GM23338 (cell line): ENCODE data around the gene PTPRO. TPM values are rescaled to one million over a fixed set of nuclear protein-coding genes. Genes with fewer than 3 reads are reported as not detected.

Experiments
- ATAC-seq: fragments of 200-7000 bp; cut with Tn5 transposase; 3 replicates; pipeline ENCODE4 v1.9.1; 2020
- DNase-seq: peaks from one replicate; pipeline ENCODE4 v3.0.0-alpha.2; 2015; ENCODE audit warnings: low spot score
- H2AFZ ChIP-seq: fragments of 200-600 bp; sonication (generic); 2 replicates; pipeline ENCODE4 v1.8.0; 2016; ENCODE audit warnings: antibody characterized with exemption, mild to moderate bottlenecking, moderate library complexity
- H3F3A ChIP-seq: fragments of 200-600 bp; sonication (generic); replicated peaks from 2 replicates; pipeline ENCODE4 v1.8.0; 2017; ENCODE audit warnings: antibody characterized with exemption, mixed run types, low read depth
- H3K27ac ChIP-seq: fragments of 200-600 bp; sonication (generic); 2 replicates; pipeline ENCODE4 v1.6.1; 2016; ENCODE audit warnings: low read depth
- H3K27me3 ChIP-seq: fragments of 200-600 bp; sonication (generic); 2 replicates; pipeline ENCODE4 v1.8.0; 2016; ENCODE audit warnings: mild to moderate bottlenecking, mixed run types, moderate library complexity; ENCODE audit not compliant: insufficient read depth
- H3K36me3 ChIP-seq: fragments of 200-600 bp; sonication (generic); 2 replicates; pipeline ENCODE4 v1.8.0; 2016; ENCODE audit warnings: mild to moderate bottlenecking; ENCODE audit not compliant: insufficient read depth
- H3K4me1 ChIP-seq: fragments of 200-600 bp; sonication (generic); 2 replicates; pipeline ENCODE4 v1.8.0; 2016; ENCODE audit warnings: mild to moderate bottlenecking, moderate library complexity; ENCODE audit not compliant: insufficient read depth
- H3K4me2 ChIP-seq: fragments of 200-600 bp; sonication (generic); 2 replicates; pipeline ENCODE4 v1.7.1; 2017; ENCODE audit warnings: mixed run types
- H3K4me3 ChIP-seq: fragments of 200-600 bp; sonication (generic); 2 replicates; pipeline ENCODE4 v1.6.1; 2016; ENCODE audit warnings: mixed run types
- H3K79me2 ChIP-seq: fragments of 200-600 bp; sonication (generic); replicated peaks from 2 replicates; pipeline ENCODE4 v1.8.0; 2017; ENCODE audit warnings: mild to moderate bottlenecking; ENCODE audit not compliant: insufficient read depth
- H3K9me2 ChIP-seq: fragments of 200-600 bp; sonication (generic); 2 replicates; pipeline ENCODE4 v1.8.0; 2017; ENCODE audit not compliant: insufficient read depth
- H4K20me1 ChIP-seq: fragments of 200-600 bp; sonication (generic); replicated peaks from 2 replicates; pipeline ENCODE4 v1.8.0; 2017; ENCODE audit warnings: mild to moderate bottlenecking; ENCODE audit not compliant: insufficient read depth
- H3K27ac Mint-ChIP-seq: 2 replicates; pipeline ENCODE4 v1.8.0; 2020; ENCODE audit warnings: inconsistent platforms, mild to moderate bottlenecking, moderate library complexity, mixed read lengths
- H3K27me3 Mint-ChIP-seq: 3 replicates; pipeline ENCODE4 v1.8.0; 2022; ENCODE audit warnings: low read depth, mild to moderate bottlenecking, moderate library complexity, mixed read lengths, inconsistent platforms; ENCODE audit not compliant: insufficient read depth, poor library complexity
- H3K36me3 Mint-ChIP-seq: 3 replicates; pipeline ENCODE4 v1.8.0; 2021; ENCODE audit warnings: low read depth, mild to moderate bottlenecking, inconsistent platforms, moderate library complexity, mixed read lengths
- H3K4me1 Mint-ChIP-seq: 3 replicates; pipeline ENCODE4 v1.8.0; 2020; ENCODE audit warnings: mild to moderate bottlenecking, inconsistent platforms, mixed read lengths
- H3K4me3 Mint-ChIP-seq: 3 replicates; pipeline ENCODE4 v1.8.0; 2021; ENCODE audit warnings: moderate library complexity, mild to moderate bottlenecking, inconsistent platforms, mixed read lengths
- H3K9me3 Mint-ChIP-seq: 3 replicates; pipeline ENCODE4 v1.8.0; 2020; ENCODE audit warnings: moderate library complexity, mild to moderate bottlenecking, inconsistent platforms, mixed read lengths
- CREB1 ChIP-seq: fragments of 250-450 bp; sonication (Bioruptor Pico); IDR thresholded peaks from 2 replicates; pipeline ENCODE4 v1.5.0; 2020; ENCODE audit warnings: low read depth, mild to moderate bottlenecking, moderate library complexity
- EZH2phosphoT487 ChIP-seq: fragments of 200-600 bp; sonication (generic); IDR thresholded peaks from one replicate; pipeline ENCODE4 v1.8.1; 2018; ENCODE audit warnings: antibody characterized with exemption; ENCODE audit not compliant: unreplicated experiment
- NANOG ChIP-seq: IDR thresholded peaks from 2 replicates; pipeline ENCODE4 v1.6.1; 2016; ENCODE audit warnings: antibody characterized with exemption, borderline replicate concordance
- POLR2AphosphoS5 ChIP-seq: IDR thresholded peaks from 2 replicates; pipeline ENCODE4 v1.6.1; 2016; ENCODE audit warnings: antibody characterized with exemption, low read depth
- STAT1 ChIP-seq: IDR thresholded peaks from one replicate; pipeline ENCODE4 v1.6.1; 2016; ENCODE audit warnings: antibody characterized with exemption; ENCODE audit not compliant: unreplicated experiment
- ZNF114 ChIP-seq: fragments of 250-450 bp; sonication (Bioruptor Pico); IDR thresholded peaks from 2 replicates; pipeline ENCODE4 v1.5.0; 2020; ENCODE audit warnings: mild to moderate bottlenecking, moderate library complexity
- polyA plus RNA-seq: library from polyadenylated mRNA; unstranded; fragments of >200 nt; fragmentation: Nextera tagmentation; extraction: Ambion mirVana; gene quantifications from 2 replicates; pipeline ENCODE4 v1.2.1, GENCODE V29; 2016
- total RNA-seq: library from RNA; depleted of rRNA; stranded (reverse); fragments of >200 nt; shearing (Covaris generic); gene quantifications from 2 replicates; pipeline ENCODE4 v1.2.3, GENCODE V29; 2014
- TF ChIP-seq, protein P1 (sequence below): IDR thresholded peaks from one replicate; pipeline ENCODE4 v1.6.1; 2018; ENCODE audit warnings: antibody characterized with exemption; ENCODE audit not compliant: unreplicated experiment
- TF ChIP-seq, protein P2 (sequence below), 2 experiments: fragments of 200-600 bp in 1 of 2; sonication (generic) in 1 of 2; conservative IDR thresholded peaks; 2 replicates each; pipeline versions ENCODE4 v1.5.1 to v1.6.1; 2016 to 2017; ENCODE audit warnings: antibody characterized with exemption in 2 of 2, low read depth in 2 of 2, mild to moderate bottlenecking in 2 of 2, moderate library complexity in 1 of 2
- TF ChIP-seq, protein P3 (sequence below): fragments of 250-450 bp; sonication (Bioruptor Pico); IDR thresholded peaks from 2 replicates; pipeline ENCODE4 v1.5.0; 2020; ENCODE audit warnings: mild to moderate bottlenecking, moderate library complexity
- TF ChIP-seq, protein P4 (sequence below): IDR thresholded peaks from 2 replicates; pipeline ENCODE4 v1.6.1; 2016; ENCODE audit warnings: antibody characterized with exemption

PTPRO gene
- total and polyA plus RNA-seq, 2 experiments from 2014 or later: 1.4 to 1.5 TPM

DNA sequence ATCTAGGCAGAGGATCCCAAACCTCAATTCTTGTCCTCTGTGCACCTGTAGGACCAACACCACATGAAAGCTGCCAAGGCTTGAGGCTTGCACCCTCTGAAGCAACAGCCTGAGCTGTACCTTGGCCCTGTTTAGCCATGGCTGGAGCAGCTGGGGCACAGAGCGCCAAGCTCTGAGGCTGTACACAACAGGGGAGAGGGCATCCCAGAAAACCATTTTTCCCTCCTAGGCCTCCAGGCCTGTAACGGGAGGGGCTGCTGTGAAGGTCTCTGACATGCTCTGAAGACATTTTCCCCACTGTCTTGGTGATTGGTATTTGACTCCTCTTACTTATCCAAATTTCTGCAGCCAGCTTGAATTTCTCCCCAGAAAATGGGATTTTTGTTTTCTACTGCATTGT lies 22.4 kb upstream of the PTPRO start:
- Mint-ChIP-seq H3K4me3 (no peak overlapping the region), H3K27ac (no peak overlapping the region), H3K9me3 (peaks cover 46% of the 10 kb centered on the region), H3K4me1 (no peaks in the 10 kb centered on the region), H3K36me3 (peaks cover 15% of the 10 kb centered on the region), H3K27me3 (peaks cover 4% of the 10 kb centered on the region)
- H3K4me1 ChIP-seq: no peaks in the 10 kb centered on the region
- TF ChIP-seq, protein P1, sequence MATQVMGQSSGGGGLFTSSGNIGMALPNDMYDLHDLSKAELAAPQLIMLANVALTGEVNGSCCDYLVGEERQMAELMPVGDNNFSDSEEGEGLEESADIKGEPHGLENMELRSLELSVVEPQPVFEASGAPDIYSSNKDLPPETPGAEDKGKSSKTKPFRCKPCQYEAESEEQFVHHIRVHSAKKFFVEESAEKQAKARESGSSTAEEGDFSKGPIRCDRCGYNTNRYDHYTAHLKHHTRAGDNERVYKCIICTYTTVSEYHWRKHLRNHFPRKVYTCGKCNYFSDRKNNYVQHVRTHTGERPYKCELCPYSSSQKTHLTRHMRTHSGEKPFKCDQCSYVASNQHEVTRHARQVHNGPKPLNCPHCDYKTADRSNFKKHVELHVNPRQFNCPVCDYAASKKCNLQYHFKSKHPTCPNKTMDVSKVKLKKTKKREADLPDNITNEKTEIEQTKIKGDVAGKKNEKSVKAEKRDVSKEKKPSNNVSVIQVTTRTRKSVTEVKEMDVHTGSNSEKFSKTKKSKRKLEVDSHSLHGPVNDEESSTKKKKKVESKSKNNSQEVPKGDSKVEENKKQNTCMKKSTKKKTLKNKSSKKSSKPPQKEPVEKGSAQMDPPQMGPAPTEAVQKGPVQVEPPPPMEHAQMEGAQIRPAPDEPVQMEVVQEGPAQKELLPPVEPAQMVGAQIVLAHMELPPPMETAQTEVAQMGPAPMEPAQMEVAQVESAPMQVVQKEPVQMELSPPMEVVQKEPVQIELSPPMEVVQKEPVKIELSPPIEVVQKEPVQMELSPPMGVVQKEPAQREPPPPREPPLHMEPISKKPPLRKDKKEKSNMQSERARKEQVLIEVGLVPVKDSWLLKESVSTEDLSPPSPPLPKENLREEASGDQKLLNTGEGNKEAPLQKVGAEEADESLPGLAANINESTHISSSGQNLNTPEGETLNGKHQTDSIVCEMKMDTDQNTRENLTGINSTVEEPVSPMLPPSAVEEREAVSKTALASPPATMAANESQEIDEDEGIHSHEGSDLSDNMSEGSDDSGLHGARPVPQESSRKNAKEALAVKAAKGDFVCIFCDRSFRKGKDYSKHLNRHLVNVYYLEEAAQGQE: no peak
- TF ChIP-seq CREB1 (CRISPR knock-in tag) (no peak), EZH2phosphoT487 (no peak), POLR2AphosphoS5 (no peak), ZNF114 (CRISPR knock-in tag) (no peak), STAT1 (no peak), NANOG (no peak)
- TF ChIP-seq, protein P2, sequence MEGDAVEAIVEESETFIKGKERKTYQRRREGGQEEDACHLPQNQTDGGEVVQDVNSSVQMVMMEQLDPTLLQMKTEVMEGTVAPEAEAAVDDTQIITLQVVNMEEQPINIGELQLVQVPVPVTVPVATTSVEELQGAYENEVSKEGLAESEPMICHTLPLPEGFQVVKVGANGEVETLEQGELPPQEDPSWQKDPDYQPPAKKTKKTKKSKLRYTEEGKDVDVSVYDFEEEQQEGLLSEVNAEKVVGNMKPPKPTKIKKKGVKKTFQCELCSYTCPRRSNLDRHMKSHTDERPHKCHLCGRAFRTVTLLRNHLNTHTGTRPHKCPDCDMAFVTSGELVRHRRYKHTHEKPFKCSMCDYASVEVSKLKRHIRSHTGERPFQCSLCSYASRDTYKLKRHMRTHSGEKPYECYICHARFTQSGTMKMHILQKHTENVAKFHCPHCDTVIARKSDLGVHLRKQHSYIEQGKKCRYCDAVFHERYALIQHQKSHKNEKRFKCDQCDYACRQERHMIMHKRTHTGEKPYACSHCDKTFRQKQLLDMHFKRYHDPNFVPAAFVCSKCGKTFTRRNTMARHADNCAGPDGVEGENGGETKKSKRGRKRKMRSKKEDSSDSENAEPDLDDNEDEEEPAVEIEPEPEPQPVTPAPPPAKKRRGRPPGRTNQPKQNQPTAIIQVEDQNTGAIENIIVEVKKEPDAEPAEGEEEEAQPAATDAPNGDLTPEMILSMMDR (conservative IDR thresholded peaks at IDR 0.05; ENCODE audit: low read depth in 2 of 2): no peak
- TF ChIP-seq, protein P3, sequence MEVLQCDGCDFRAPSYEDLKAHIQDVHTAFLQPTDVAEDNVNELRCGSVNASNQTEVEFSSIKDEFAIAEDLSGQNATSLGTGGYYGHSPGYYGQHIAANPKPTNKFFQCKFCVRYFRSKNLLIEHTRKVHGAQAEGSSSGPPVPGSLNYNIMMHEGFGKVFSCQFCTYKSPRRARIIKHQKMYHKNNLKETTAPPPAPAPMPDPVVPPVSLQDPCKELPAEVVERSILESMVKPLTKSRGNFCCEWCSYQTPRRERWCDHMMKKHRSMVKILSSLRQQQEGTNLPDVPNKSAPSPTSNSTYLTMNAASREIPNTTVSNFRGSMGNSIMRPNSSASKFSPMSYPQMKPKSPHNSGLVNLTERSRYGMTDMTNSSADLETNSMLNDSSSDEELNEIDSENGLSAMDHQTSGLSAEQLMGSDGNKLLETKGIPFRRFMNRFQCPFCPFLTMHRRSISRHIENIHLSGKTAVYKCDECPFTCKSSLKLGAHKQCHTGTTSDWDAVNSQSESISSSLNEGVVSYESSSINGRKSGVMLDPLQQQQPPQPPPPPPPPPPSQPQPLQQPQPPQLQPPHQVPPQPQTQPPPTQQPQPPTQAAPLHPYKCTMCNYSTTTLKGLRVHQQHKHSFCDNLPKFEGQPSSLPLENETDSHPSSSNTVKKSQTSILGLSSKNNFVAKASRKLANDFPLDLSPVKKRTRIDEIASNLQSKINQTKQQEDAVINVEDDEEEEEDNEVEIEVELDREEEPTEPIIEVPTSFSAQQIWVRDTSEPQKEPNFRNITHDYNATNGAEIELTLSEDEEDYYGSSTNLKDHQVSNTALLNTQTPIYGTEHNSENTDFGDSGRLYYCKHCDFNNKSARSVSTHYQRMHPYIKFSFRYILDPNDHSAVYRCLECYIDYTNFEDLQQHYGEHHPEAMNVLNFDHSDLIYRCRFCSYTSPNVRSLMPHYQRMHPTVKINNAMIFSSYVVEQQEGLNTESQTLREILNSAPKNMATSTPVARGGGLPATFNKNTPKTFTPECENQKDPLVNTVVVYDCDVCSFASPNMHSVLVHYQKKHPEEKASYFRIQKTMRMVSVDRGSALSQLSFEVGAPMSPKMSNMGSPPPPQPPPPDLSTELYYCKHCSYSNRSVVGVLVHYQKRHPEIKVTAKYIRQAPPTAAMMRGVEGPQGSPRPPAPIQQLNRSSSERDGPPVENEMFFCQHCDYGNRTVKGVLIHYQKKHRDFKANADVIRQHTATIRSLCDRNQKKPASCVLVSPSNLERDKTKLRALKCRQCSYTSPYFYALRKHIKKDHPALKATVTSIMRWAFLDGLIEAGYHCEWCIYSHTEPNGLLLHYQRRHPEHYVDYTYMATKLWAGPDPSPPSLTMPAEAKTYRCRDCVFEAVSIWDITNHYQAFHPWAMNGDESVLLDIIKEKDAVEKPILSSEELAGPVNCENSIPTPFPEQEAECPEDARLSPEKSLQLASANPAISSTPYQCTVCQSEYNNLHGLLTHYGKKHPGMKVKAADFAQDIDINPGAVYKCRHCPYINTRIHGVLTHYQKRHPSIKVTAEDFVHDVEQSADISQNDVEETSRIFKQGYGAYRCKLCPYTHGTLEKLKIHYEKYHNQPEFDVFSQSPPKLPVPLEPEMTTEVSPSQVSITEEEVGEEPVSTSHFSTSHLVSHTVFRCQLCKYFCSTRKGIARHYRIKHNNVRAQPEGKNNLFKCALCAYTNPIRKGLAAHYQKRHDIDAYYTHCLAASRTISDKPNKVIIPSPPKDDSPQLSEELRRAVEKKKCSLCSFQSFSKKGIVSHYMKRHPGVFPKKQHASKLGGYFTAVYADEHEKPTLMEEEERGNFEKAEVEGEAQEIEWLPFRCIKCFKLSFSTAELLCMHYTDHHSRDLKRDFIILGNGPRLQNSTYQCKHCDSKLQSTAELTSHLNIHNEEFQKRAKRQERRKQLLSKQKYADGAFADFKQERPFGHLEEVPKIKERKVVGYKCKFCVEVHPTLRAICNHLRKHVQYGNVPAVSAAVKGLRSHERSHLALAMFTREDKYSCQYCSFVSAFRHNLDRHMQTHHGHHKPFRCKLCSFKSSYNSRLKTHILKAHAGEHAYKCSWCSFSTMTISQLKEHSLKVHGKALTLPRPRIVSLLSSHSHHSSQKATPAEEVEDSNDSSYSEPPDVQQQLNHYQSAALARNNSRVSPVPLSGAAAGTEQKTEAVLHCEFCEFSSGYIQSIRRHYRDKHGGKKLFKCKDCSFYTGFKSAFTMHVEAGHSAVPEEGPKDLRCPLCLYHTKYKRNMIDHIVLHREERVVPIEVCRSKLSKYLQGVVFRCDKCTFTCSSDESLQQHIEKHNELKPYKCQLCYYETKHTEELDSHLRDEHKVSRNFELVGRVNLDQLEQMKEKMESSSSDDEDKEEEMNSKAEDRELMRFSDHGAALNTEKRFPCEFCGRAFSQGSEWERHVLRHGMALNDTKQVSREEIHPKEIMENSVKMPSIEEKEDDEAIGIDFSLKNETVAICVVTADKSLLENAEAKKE (CRISPR knock-in tag): no peak
- TF ChIP-seq, protein P4, sequence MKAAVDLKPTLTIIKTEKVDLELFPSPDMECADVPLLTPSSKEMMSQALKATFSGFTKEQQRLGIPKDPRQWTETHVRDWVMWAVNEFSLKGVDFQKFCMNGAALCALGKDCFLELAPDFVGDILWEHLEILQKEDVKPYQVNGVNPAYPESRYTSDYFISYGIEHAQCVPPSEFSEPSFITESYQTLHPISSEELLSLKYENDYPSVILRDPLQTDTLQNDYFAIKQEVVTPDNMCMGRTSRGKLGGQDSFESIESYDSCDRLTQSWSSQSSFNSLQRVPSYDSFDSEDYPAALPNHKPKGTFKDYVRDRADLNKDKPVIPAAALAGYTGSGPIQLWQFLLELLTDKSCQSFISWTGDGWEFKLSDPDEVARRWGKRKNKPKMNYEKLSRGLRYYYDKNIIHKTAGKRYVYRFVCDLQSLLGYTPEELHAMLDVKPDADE: no peak
- no peaks in the 10 kb centered on the region for H3F3A ChIP-seq
- H3K4me2 ChIP-seq: no peak overlapping the region
- no peak overlapping the region for H2AFZ ChIP-seq
- H3K27ac ChIP-seq: no peak overlapping the region
- no peaks in the 10 kb centered on the region for H3K79me2 ChIP-seq
- H3K36me3 ChIP-seq: no peaks in the 10 kb centered on the region; the same call in 1 of the 2 replicates
- no peak for DNase-seq
- no peak for ATAC-seq
- H3K27me3 ChIP-seq: no peaks in the 10 kb centered on the region
- no peaks in the 10 kb centered on the region for H3K9me2 ChIP-seq
- no peak overlapping the region for H3K4me3 ChIP-seq
- H4K20me1 ChIP-seq: no peaks in the 10 kb centered on the region
